Eye (tissue), 1 donor: ENCODE results near the gene AFF1.
"Not testable (repeated sequence)": the region's sequence is repeated elsewhere in the genome, so short reads cannot be mapped to it uniquely, and the experiment has no call there.

Experiments used
- DNase-seq: peaks from one replicate; pipeline ENCODE4 v3.0.0-alpha.2; 2015

Gene AFF1

GRCh38 chr4:87121341-87122065 lies 186.7 kb downstream of the AFF1 start:
- peak; percentile 39 for DNase-seq

- DNase-seq: no peak
Observed at GRCh38 chr4:87122252-87122651, 187.4 kb downstream of the AFF1 start.

- DNase-seq: no peak
Observed at GRCh38 chr4:87126056-87126455, 191.2 kb downstream of the AFF1 start.

- DNase-seq: no peak
Observed at GRCh38 chr4:87128006-87128705, 193.3 kb downstream of the AFF1 start.

GRCh38 chr4:87129681-87130080 lies 194.9 kb downstream of the AFF1 start:
- no peak for DNase-seq

- no peak for DNase-seq
Observed at GRCh38 chr4:87130985-87131703, 196.3 kb downstream of the AFF1 start.

GRCh38 chr4:87132035-87132434 lies 197.2 kb downstream of the AFF1 start:
- no peak for DNase-seq

- DNase-seq: no peak
Observed at GRCh38 chr4:87133183-87133582, 198.4 kb downstream of the AFF1 start.

- DNase-seq: no peak
Observed at GRCh38 chr4:87134122-87134521, 199.3 kb downstream of the AFF1 start.

GRCh38 chr4:87141428-87141827 lies 206.6 kb downstream of the AFF1 start:
- DNase-seq: no peak

- no peak for DNase-seq
Observed at GRCh38 chr4:87144356-87144755, 209.5 kb downstream of the AFF1 start.

- DNase-seq: not testable (repeated sequence)
Observed at GRCh38 chr4:87145934-87146333, 211.1 kb downstream of the AFF1 start.

GRCh38 chr4:87147116-87147515 lies 212.3 kb downstream of the AFF1 start:
- DNase-seq: no peak

GRCh38 chr4:87150498-87151261 lies 215.9 kb downstream of the AFF1 start:
- peak; percentile 95 for DNase-seq

- no peak for DNase-seq
Observed at GRCh38 chr4:87151730-87152129, 216.9 kb downstream of the AFF1 start.

- no peak for DNase-seq
Observed at GRCh38 chr4:87152310-87153041, 217.7 kb downstream of the AFF1 start.

GRCh38 chr4:87153078-87153870 lies 218.5 kb downstream of the AFF1 start:
- DNase-seq: no peak

- DNase-seq: no peak
Observed at GRCh38 chr4:87165892-87166291, 231.1 kb downstream of the AFF1 start.

GRCh38 chr4:87166296-87166854 lies 231.6 kb downstream of the AFF1 start:
- DNase-seq: no peak

GRCh38 chr4:87171944-87172343 lies 237.1 kb downstream of the AFF1 start:
- DNase-seq: no peak

GRCh38 chr4:87174672-87175071 lies 239.9 kb downstream of the AFF1 start:
- no peak for DNase-seq
